Panc1 (cell line): ENCODE results near the gene PIK3R5.

ENCODE experiments used
- POLR2AphosphoS5 ChIP-seq: IDR thresholded peaks from 2 replicates; pipeline ENCODE4 v1.6.1; 2012; ENCODE audit warnings: mild to moderate bottlenecking, low read depth, low read length, moderate library complexity
- REST ChIP-seq, 2 experiments: IDR thresholded peaks; 2 replicates each; pipeline ENCODE4 v1.6.1; 2011 to 2012; ENCODE audit warnings: low read depth in 2 of 2, control low read depth in 1 of 2, low read length in 1 of 2, mild to moderate bottlenecking in 1 of 2, moderate library complexity in 1 of 2; ENCODE audit not compliant: insufficient read depth in 1 of 2
- TF ChIP-seq, protein P1 (sequence below): fragments of 450-650 bp; IDR thresholded peaks from 2 replicates; pipeline ENCODE4 v1.5.1; 2017; ENCODE audit warnings: mild to moderate bottlenecking

DNA sequence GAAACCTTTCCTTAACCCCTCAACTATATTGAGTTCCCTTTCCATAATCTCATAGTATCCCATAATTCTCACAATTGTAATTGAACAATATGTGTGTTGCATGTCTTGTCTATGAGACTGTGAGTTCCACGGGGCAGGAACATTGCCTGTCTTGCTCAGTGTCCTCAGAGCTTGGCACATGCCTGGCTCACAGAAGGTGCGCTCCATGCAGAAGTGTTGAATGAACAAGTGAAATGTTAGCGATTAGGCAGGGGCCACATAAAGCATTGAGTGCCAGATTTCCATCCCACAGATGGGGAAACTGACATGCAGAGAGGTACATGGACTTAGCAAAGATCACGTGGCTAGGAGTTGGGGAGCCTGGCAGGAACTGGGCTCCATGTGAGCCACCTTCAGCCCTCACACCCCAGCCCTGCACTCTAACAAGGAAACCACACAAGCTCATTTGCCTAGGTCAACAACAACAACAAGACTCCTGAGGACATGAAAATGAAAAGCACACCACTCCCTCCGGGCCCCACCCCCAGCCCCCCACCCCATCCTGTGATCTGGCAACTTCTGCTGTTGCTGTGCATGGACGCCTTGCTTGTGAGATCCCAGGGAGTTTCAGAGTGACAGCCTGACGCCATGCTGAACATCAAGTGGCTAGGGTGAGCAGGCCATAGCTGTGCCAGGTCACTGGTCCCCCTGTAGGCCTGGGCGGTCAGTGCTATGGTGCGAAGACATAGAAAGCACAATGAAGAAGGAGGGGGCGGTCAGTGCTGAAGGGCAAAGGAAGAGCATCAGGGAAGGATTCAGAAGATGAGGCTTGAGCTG, 5.0 kb downstream of the PIK3R5 start:
- TF ChIP-seq, protein P1, sequence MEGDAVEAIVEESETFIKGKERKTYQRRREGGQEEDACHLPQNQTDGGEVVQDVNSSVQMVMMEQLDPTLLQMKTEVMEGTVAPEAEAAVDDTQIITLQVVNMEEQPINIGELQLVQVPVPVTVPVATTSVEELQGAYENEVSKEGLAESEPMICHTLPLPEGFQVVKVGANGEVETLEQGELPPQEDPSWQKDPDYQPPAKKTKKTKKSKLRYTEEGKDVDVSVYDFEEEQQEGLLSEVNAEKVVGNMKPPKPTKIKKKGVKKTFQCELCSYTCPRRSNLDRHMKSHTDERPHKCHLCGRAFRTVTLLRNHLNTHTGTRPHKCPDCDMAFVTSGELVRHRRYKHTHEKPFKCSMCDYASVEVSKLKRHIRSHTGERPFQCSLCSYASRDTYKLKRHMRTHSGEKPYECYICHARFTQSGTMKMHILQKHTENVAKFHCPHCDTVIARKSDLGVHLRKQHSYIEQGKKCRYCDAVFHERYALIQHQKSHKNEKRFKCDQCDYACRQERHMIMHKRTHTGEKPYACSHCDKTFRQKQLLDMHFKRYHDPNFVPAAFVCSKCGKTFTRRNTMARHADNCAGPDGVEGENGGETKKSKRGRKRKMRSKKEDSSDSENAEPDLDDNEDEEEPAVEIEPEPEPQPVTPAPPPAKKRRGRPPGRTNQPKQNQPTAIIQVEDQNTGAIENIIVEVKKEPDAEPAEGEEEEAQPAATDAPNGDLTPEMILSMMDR, result no peak
- no peak for TF ChIP-seq REST (IDR thresholded peaks at IDR 0.05; ENCODE audit: insufficient read depth in 1 of 2, low read depth in 2 of 2, low read length in 1 of 2)
- TF ChIP-seq POLR2AphosphoS5, result no peak
